Measurements from ENCODE around the gene CSNK1D.

DNA sequence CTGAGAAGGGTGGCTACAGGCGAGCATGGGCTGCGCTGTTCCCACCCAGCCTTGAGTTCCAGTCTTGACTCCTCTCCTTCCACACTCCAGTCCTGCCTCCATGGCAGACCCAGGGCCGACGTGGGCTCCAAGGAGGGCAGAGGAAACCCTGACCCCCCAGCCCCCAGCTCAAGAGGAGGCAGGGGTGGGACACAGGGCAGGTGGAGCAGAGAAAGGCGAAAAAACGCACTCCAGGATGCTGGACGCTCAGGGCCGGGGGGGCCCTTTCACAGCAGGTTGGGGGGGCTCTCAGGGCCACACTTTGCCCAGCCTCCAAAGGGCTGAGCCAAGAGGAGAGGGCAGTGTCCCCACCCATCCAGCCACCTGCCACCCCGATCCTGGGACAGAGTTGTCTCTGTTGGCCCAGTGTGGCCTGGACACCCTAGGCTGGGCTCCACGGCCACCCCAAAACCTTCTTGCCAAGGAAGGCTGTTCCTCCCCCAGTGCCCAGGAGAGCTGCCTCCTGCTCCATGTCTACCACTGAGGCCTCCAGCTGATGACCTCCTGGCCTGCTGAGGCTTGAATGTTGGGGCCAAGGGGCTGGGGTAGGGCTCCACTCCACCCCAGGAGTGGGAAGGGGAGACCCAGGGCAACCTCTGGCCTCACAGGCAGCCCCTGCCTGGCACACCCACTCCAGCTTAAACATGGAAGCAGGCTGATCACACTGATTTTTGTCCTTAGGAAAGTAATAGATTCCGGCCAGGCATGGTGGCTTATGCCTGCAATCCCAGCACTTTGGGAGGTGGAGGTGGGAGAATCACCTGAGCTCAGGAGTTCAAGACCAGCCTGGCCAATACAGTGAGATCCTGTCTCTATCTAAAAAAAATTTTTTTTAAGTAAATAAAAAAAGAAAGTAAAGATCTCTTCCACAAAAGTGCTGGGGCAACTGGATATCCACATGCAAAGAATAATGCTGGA is 53.5 kb downstream of the CSNK1D start:
- TF ChIP-seq, protein P1, sequence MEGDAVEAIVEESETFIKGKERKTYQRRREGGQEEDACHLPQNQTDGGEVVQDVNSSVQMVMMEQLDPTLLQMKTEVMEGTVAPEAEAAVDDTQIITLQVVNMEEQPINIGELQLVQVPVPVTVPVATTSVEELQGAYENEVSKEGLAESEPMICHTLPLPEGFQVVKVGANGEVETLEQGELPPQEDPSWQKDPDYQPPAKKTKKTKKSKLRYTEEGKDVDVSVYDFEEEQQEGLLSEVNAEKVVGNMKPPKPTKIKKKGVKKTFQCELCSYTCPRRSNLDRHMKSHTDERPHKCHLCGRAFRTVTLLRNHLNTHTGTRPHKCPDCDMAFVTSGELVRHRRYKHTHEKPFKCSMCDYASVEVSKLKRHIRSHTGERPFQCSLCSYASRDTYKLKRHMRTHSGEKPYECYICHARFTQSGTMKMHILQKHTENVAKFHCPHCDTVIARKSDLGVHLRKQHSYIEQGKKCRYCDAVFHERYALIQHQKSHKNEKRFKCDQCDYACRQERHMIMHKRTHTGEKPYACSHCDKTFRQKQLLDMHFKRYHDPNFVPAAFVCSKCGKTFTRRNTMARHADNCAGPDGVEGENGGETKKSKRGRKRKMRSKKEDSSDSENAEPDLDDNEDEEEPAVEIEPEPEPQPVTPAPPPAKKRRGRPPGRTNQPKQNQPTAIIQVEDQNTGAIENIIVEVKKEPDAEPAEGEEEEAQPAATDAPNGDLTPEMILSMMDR (IDR thresholded peaks at IDR 0.05): no peak
- TF ChIP-seq POLR2A (IDR thresholded peaks at IDR 0.05): no peak

Data from ovary (tissue), 3 donors.